ENCODE measurements around the gene MAP3K14.
A peak's percentile ranks its signal among the peaks of the same experiment; 100 is the strongest.

Gene MAP3K14

GRCh38 chr17:45320349-45320930, 3.6 kb upstream of the MAP3K14 start:
- TF ChIP-seq, protein P1, sequence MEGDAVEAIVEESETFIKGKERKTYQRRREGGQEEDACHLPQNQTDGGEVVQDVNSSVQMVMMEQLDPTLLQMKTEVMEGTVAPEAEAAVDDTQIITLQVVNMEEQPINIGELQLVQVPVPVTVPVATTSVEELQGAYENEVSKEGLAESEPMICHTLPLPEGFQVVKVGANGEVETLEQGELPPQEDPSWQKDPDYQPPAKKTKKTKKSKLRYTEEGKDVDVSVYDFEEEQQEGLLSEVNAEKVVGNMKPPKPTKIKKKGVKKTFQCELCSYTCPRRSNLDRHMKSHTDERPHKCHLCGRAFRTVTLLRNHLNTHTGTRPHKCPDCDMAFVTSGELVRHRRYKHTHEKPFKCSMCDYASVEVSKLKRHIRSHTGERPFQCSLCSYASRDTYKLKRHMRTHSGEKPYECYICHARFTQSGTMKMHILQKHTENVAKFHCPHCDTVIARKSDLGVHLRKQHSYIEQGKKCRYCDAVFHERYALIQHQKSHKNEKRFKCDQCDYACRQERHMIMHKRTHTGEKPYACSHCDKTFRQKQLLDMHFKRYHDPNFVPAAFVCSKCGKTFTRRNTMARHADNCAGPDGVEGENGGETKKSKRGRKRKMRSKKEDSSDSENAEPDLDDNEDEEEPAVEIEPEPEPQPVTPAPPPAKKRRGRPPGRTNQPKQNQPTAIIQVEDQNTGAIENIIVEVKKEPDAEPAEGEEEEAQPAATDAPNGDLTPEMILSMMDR (IDR thresholded peaks at IDR 0.05; ENCODE audit: unreplicated experiment in 3 of 3) = no peak
- Mint-ChIP-seq H3K27ac (peak overlapping the region; percentile 79 to 87 (median 85)), H3K36me3 (ENCODE audit: low read depth) (no peaks in the 10 kb centered on the region), H3K4me3 (no peak overlapping the region), H3K27me3 (ENCODE audit: low read depth) (peaks cover 16% of the 10 kb centered on the region), H3K4me1 (peaks cover 42% of the 10 kb centered on the region), H3K9me3 (no peaks in the 10 kb centered on the region)

GRCh38 chr17:45319239-45319703, 2.5 kb upstream of the MAP3K14 start:
- no peaks in the 10 kb centered on the region for H3K36me3 Mint-ChIP-seq (ENCODE audit: low read depth)
- H3K9me3 Mint-ChIP-seq = no peaks in the 10 kb centered on the region
- H3K27me3 Mint-ChIP-seq (ENCODE audit: low read depth) = peaks cover 16% of the 10 kb centered on the region
- peaks cover 53% of the 10 kb centered on the region for H3K4me1 Mint-ChIP-seq
- H3K4me3 Mint-ChIP-seq = peak overlapping the region; percentile 55 to 73 (median 65)
- TF ChIP-seq, protein P1 (IDR thresholded peaks at IDR 0.05; ENCODE audit: unreplicated experiment in 3 of 3) = no peak
- H3K27ac Mint-ChIP-seq = peak overlapping the region; percentile 6 to 56 (median 18)

DNA sequence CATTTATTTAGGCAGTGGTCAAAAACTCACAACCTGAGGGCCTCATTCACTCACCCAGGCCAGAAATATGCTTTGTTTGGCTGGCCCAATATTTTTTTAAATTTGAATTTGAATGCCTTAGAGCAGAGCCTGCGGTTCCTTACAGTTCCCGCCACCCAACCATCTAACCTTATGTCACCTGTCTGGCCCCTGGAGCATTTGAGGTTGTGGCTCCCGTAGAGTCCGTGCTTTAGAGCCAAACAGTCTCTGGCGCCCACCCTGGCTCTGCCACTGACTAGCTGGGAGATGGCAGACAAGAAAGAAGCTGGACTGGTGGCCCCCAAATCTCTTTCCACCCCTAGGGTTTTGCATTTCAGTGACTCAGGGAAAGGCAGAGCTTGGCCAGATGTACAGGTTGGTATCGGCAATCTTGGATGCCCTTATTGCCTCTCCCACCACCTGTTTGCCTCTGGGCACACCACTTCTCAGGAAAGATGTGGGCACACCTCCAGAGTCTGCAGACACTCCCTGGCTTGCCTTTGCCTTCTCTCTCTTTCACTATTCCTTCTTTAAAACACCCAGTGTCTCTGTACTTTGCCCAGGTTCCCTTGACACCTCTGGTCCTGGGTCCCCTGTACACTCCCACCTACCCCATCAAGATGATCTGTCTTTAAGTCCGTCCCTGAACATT, 1.9 kb upstream of the MAP3K14 start:
- TF ChIP-seq, protein P1 (IDR thresholded peaks at IDR 0.05; ENCODE audit: unreplicated experiment in 3 of 3) = no peak
- peaks cover 16% of the 10 kb centered on the region for H3K27me3 Mint-ChIP-seq (ENCODE audit: low read depth)
- no peaks in the 10 kb centered on the region for H3K9me3 Mint-ChIP-seq
- peaks cover 58% of the 10 kb centered on the region for H3K4me1 Mint-ChIP-seq
- H3K4me3 Mint-ChIP-seq = peak overlapping the region; percentile 55 to 73 (median 65)
- no peaks in the 10 kb centered on the region for H3K36me3 Mint-ChIP-seq (ENCODE audit: low read depth)
- peak overlapping the region; percentile 6 to 56 (median 18) for H3K27ac Mint-ChIP-seq

GRCh38 chr17:45317111-45317928, 500 bp upstream of the MAP3K14 start:
- Mint-ChIP-seq H3K4me1 (peaks cover 71% of the 10 kb centered on the region), H3K27me3 (ENCODE audit: low read depth) (peaks cover 14% of the 10 kb centered on the region), H3K27ac (peak overlapping the region; percentile 80 to 94 (median 94)), H3K9me3 (no peaks in the 10 kb centered on the region), H3K36me3 (ENCODE audit: low read depth) (no peaks in the 10 kb centered on the region), H3K4me3 (peak overlapping the region; percentile 87 to 90 (median 89))
- TF ChIP-seq, protein P1 (IDR thresholded peaks at IDR 0.05; ENCODE audit: unreplicated experiment in 3 of 3) = no peak

DNA sequence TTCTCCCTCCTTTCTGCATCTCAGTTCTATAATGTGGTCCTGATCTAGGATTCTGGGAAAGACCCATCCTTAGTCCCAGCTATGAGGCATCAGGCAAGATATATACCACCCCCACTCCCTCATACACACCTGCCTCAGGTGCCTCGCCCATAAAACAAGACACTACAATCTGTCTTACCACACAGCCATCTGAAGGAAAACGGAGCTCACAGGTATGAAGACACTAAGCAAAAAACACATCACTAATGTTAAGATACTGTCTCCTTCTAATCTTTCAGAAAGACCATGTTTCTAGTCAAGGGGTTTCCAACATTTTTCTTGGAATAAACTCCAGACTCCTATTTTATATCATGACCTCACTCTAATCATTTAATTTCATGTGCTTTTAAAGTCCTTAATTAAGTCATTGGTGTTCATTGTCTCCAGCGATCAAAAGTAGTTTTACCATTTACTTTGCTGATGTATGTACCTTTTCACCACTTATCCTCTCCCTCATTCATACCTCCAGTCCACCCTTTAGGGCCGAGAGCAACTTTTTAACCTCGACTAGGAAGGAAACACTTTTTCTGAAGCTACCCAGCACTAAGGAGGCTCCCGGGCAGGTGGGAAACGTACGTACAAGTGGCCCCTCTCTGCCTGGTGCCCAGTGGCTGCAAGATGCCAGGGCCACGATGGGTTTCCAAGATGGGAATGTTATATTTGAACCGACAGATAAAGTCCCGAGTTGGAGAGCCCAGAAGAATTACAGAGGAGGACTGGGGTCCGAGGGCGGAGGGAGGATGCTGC, 979 bp downstream of the MAP3K14 start:
- peaks cover 72% of the 10 kb centered on the region for H3K4me1 Mint-ChIP-seq
- H3K27me3 Mint-ChIP-seq (ENCODE audit: low read depth) = peaks cover 10% of the 10 kb centered on the region
- TF ChIP-seq, protein P1 (IDR thresholded peaks at IDR 0.05; ENCODE audit: unreplicated experiment in 3 of 3) = no peak
- peak overlapping the region; percentile 74 to 82 (median 75) for H3K27ac Mint-ChIP-seq
- H3K36me3 Mint-ChIP-seq (ENCODE audit: low read depth) = no peaks in the 10 kb centered on the region
- no peaks in the 10 kb centered on the region for H3K9me3 Mint-ChIP-seq
- peak overlapping the region; percentile 86 to 92 (median 89) for H3K4me3 Mint-ChIP-seq

All from nephron (organoid).